Hematopoietic multipotent progenitor cell treated with erythropoietin and hydrocortisone succinate and interleukin-3 and kit ligand, for 8 days (in vitro differentiated cells): ENCODE results near the gene IL1B.
"Not testable (repeated sequence)": the region's sequence is repeated elsewhere in the genome, so short reads cannot be mapped to it uniquely, and the experiment has no call there.

ENCODE experiments used
- DNase-seq: peaks from one replicate; pipeline ENCODE4 v3.0.0-alpha.2; 2015

IL1B gene

DNA sequence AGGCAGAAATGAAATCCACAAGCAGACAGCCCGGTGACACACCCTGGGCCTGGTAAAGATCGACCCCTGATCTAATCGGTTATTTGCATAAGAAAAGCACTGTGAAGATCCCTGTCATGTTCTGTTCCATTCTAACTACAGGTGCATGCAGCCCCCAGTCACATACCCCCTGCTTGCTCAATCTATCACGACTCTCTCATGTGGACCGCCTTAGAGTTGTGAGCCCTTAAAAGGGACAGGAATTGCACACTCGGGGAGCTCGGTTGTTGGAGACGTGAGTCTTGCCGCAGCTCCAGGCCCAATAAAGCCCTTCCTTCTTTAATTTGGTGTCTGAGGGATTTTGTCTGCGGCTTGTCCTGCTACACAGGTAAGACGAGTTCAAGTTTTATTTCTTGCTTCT, 13.4 kb upstream of the IL1B start:
- DNase-seq = no peak

DNA sequence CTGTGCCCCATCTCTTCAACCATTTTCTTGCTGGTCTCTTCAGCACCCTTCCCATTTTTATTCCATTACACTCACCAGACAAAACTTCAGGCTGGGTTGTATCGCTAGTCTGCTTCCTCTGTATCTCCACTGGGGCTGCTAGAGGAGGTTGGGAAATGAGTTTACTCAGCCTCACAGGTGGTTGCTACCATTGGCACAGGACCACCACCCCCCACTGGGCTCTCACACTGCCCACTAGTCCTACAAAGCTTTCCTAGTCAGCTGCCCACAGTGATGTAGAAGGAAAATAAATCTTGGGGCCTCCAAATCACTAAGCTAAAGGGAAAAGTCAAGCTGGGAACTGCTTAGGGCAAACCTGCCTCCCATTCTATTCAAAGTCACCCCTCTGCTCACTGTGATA, 12.3 kb upstream of the IL1B start:
- no peak for DNase-seq

- no peak for DNase-seq
Measured at GRCh38 chr2:112846031-112846430, 9.5 kb upstream of the IL1B start.

GRCh38 chr2:112843836-112844235, 7.3 kb upstream of the IL1B start:
- DNase-seq = no peak

- no peak for DNase-seq
Measured at GRCh38 chr2:112843288-112843687, 6.7 kb upstream of the IL1B start.

DNA sequence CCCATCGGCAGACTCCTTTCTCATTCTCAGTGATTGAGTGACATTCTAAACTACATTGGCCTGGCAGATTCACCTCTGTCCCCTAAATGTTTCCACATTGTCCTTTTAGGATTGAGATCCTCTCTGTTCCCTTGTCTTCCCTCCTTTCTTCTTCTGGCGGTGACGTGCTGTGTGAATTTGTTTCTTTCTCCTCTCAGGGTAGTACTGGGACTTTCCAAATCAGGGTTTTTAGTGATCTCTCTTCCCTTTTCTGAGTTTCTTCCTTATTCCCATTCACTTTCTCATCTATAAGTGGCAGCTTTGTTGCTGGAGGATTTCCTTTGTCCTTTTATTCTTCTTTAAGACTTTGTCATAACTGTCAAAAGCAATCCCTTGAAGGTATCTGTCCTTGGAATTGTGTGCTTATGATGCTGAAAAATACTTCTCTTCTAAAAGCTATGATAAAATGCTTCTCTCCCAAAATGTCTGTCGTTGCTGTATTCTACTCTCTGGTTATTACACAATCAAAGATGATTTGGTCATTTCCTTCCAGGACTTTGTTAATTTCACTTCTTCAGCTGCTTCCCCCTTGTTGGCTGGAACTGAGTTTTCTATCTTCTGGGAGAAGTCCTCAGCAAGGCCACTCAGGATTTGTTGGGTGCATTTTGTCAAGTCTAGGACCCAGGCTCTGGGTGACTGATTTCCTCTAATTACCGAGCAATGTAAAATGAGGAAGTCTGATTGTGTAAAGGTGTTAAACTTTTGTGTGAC, 4.9 kb upstream of the IL1B start:
- DNase-seq = no peak

DNA sequence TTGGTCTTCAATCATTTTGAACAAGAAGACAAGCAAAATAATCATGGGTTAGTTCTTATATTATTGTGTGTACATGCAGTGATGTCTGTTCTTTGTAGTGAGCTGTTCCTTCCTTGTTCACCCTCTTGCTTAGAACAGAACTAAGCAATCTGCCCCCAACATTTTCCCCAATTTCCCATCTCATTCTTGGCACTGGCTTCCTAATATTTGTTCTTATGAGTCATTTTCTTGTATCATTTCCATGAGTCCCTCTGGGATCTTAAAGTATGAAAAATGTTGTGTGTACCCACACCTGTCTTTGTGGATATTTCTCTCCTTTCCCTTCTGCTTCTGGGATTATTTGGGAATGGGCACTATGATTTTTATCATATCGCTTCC, 3.5 kb upstream of the IL1B start:
- DNase-seq = no peak

DNA sequence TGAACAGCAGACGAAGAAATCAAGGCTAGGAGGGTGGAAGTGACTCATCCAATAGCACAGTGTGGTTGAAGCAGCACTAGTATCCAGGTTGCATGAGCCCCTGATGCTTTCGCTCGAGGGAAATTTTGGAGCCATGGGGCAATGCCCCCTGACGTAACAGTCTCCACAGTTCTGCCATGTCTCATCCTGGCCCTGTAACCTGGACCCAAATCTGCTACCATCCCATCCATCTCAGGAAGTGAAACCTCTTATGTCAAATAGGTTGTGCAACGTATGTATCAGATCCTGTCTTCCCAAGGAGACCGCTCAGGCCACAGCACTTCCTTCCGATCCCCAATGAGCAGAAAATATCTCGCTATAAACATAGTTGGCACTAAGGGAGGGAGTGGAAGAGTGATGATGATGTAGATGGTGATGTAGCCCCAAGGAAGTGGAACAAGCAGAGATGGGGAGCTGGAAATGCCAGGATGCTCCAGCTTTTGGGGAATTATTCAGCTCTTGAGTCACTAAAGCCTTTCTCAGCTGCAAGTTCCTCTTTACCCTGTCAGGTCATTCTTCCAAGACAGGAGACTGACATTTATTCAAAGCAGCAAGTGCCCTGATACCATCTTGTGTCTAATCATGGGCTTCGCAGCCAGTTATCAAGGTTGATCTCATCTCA, 3.0 kb upstream of the IL1B start:
- no peak for DNase-seq

DNA sequence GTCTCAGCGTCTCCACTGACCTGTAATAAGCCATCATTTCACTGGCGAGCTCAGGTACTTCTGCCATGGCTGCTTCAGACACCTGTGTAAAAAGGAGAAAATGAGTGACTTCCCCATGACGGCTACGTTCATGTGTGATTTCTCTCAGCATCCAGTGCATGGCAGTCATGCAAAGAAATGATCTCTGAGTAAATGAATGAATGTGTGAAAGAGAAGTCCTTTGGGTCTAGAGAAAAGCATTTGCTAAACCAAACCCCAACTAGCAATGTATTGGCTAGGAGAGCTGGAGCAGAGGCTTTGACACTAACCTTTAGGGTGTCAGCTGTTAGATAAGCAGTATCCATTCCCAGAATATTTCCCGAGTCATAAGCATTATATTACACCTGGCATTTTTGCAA, 417 bp downstream of the IL1B start:
- DNase-seq = no peak

DNA sequence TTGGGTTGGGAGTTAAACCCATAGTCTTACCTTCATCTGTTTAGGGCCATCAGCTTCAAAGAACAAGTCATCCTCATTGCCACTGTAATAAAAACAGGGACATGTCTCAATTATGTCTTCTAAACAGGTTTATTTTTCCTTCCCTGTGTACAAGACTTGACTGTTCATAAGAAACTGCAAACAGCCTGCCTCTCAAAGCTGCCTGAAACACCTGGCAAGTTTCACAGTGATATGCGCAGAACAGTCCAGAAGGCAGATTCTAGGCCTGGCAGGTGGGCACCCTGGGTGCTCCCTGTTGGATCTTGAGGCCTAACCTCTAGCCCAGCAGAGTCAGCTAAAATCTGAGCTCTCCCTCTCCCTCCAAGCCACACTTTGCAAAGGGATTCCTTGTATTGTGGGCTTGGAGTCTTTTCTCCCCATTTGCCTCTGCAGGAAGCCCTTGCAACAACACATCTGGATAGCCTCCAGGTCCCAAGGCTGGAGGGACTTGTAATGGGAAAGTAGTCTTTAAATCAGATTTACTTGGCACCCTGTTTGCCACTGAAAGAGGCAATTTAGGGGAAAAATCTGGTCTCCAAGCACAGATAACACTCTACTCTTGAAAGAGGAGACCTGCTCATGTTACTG, 930 bp downstream of the IL1B start:
- no peak for DNase-seq

DNA sequence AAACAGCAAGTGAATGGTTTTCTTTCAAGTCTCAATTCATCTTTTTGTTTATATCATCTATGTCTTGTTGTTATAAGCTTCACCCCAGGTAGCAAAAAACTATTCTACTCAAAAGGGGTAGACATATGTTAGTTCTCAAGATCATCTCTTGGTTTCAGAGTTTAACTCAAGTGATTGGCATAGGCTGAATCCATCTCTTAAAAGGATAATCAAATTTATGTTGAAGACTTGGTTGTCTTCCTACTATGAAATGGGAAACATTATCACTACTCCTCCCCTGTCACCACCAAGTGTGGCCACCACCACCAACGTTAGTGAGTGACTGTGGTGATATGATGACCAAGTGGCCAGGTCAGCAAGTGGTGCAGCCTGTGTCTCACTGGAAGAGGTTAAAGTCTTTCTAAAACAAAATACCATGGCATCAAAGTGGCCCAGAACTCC, 1.5 kb downstream of the IL1B start:
- no peak for DNase-seq

- peak; percentile 50 for DNase-seq
Measured at GRCh38 chr2:112834396-112835037, 2.1 kb downstream of the IL1B start.

- no peak for DNase-seq
Measured at GRCh38 chr2:112833976-112834375, 2.6 kb downstream of the IL1B start.

DNA sequence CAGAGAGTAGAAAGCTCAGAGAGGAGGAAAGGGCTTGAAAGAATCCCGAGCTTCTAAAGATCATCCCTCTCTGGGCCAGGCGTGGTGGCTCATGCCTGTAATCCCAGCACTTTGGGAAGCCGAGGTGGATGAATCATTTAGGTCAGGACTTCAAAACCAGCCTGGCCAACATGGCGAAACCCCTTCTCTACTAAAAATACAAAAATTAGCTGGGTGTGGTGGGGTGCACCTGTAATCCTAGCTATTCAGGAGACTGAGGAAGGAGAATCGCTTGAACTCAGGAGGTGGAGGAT, 3.0 kb downstream of the IL1B start:
- DNase-seq = not testable (repeated sequence)

DNA sequence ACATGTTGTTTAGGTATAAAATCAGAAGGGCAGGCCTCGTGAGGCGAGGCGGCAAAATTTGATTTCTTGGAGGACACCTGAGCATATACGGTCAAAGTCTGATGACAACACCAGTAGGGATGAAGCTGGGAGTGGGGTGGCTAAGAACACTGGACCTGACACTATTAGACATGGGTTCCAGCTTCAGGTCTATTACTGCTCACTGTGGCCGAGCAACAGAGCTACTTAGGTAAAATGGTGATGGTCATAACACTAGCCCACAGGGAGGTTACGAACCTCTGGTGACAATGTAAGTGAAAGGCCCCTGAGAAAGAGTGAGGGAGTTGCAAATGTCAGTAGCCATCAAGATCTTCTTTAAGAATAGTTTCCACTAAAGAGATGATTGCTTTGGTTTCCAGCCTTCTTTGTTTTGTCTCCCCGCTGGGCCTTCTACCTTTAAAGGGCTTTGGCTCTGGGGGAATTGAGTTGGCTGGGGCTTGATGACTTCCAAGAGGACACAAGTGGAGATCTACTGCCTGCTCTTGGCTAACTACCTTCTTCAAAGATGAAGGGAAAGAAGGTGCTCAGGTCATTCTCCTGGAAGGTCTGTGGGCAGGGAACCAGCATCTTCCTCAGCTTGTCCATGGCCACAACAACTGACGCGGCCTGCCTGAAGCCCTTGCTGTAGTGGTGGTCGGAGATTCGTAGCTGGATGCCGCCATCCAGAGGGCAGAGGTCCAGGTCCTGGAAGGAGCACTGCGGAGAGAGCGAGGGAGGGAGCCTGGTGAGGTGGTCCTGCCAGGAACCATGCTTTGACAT, 3.5 kb downstream of the IL1B start:
- no peak for DNase-seq

GRCh38 chr2:112831946-112832840, 4.4 kb downstream of the IL1B start:
- DNase-seq = peak; percentile 88

- peak; percentile 50 for DNase-seq
Measured at GRCh38 chr2:112831513-112831845, 5.1 kb downstream of the IL1B start.

- DNase-seq = no peak
Measured at GRCh38 chr2:112830682-112831512, 5.7 kb downstream of the IL1B start.

GRCh38 chr2:112829961-112830681, 6.5 kb downstream of the IL1B start:
- DNase-seq = no peak
